ENCODE data around the gene IFT27.

The IFT27 gene, protein sequence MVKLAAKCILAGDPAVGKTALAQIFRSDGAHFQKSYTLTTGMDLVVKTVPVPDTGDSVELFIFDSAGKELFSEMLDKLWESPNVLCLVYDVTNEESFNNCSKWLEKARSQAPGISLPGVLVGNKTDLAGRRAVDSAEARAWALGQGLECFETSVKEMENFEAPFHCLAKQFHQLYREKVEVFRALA

GRCh38 chr22:36775964-36776669 is at the start of gene IFT27:
Gene IFT27 (minus strand): TSS chr22:36776119. CDS start chr22:36775707, 412 bp downstream.
- FAIRE-seq: peak; percentile 100

DNA sequence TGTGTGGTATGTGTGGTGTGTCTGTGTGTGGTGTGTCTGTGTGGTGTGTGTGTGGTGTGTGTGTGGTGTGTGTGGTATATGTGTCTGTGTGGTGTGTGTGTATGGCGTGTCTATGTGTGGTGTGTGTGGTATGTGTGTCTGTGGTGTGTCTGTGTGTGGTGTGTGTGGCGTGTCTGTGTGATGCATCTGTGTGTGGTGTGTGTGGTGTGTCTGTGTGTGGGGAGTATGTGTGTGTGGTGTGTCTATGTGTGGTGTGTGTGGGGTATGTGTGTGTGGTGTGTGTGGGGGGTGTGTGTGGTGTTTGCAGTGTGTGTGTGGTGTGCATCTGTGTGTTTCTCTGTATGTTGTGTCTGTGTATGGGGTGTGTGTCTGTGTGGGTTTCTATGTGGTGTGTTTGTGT is 48.7 kb upstream of the IFT27 start:
- no peak for FAIRE-seq

DNA sequence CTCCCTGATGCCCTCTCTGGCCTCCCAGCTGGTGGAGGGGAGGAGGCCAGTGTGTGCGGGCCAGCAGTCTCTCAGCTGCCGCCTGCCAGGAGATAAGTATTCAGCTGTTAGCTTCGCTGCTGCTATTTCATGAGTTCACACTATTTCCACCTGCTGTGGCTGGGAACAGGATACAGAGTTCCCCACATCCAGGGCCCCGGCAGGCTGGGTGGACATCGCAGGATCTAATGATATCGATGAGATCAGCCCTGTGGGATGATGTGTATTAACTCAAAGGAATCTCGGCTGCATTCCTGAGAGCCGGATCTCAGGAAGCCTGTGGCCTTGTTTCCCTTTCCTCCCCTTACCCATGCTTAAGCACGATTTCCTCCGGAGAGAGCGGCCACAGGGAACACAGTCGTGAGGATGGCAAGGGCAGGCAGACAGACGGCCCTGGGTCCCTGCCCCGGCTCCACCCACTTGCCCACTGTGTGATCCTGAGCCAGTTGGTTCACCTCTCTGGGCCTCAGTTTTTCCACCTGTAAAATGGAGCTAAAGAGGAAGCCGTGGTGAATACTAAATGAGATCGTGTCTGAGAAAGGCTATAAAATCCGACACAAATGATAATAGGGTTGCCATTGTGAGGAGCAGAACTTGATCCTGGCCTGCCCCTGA is 47.4 kb upstream of the IFT27 start:
- no peak for FAIRE-seq

GRCh38 chr22:36822581-36822980 is 46.7 kb upstream of the IFT27 start:
- no peak for FAIRE-seq

GRCh38 chr22:36819112-36819511 is 43.2 kb upstream of the IFT27 start:
- FAIRE-seq: no peak

DNA sequence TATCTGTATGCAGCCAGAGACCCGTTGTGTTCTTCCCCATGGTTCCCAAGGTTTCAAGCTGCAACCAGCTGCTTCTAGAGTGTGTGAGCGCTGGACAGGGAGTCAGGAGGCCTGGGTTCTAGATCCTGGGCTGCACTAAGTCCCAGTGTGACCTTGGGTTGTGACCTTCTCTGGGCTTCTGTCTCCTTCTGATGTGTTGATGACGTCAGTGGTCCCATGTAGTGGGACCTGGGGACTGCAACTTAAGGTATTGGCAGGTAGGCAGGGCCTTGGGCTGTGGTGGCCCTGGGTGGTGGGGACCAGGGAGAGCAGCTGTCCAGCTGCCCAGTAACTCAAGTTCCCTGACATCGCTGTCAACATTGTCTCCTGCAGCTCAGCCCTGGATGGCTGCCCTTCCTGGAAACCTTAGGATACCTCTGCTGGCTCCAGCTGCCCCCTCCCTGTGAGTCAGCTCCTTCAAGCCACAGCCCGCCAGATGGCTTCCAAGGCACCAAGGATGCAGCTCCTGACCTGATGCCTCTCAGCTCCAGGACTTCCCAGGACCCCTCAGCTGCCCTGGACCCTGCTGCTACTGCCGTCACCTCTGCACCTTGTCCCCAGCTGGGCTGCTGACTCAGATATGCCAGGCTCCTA is 42.2 kb upstream of the IFT27 start:
- no peak for FAIRE-seq

DNA sequence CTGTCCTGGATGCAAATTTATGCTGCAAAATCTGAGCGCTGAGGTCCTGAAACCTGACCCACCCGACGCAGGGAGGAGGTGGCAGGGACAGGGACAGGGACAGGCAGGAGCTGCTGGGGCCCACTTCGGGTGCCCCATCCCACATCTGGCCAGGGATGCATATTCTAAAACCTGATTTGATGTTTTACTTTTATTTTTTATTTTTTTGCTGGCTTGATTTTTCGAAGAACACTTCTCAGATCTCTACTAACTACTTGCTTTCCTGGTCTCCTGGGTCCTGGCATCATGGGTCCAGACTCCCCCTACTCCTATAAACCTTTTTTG is 41.6 kb upstream of the IFT27 start:
- no peak for FAIRE-seq

- FAIRE-seq: no peak
Observed at GRCh38 chr22:36816636-36817524, 41.0 kb upstream of the IFT27 start, which contains the start of gene PVALB. Gene PVALB (minus strand): TSS chr22:36817035. CDS start chr22:36817005, 30 bp downstream.

- no peak for FAIRE-seq
Observed at GRCh38 chr22:36816339-36816635, 40.4 kb upstream of the IFT27 start.

- no peak for FAIRE-seq
Observed at GRCh38 chr22:36815558-36816338, 39.8 kb upstream of the IFT27 start.

DNA sequence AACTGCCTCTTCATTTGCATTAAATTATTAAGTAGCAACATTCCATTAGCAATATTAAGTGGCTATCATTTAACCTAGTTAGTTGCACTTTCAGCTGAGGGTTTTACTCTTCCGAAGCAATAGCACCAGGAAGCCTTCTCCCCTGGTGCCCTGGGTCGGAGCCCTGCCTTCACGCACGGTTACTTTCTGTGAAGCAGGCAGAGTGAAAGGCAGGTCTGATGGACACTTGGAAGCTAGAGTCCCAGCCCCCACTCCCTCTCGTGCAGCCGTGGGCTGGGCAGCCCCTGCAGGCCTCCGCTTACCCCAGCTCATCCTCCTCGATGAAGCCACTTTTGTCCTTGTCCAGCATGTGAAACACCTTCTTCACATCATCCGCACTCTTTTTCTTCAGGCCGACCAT is 38.9 kb upstream of the IFT27 start:
- no peak for FAIRE-seq

- FAIRE-seq: no peak
Observed at GRCh38 chr22:36811094-36811800, 35.3 kb upstream of the IFT27 start.

GRCh38 chr22:36809351-36809750 is 33.4 kb upstream of the IFT27 start:
- FAIRE-seq: no peak

GRCh38 chr22:36808721-36809344 is 32.9 kb upstream of the IFT27 start:
- no peak for FAIRE-seq

DNA sequence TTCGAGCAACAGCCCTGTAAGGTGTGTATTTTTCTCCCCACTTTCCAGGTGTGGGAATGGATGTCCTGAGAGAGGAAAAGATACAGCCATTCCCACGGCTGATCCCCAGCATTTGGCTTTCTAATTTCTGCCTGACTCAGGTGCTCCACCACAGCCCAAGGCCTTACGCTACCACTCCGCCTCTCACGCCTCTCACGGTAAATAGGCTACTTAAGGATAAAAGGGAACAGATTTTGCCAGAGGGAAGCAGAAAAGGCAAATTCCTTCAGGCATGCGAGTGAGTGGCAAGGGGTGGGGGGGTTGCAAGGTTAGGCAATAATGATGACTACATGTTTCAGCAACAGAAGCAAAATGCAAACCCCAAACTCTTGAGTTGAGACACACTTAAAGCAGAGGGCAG is 31.7 kb upstream of the IFT27 start:
- no peak for FAIRE-seq

DNA sequence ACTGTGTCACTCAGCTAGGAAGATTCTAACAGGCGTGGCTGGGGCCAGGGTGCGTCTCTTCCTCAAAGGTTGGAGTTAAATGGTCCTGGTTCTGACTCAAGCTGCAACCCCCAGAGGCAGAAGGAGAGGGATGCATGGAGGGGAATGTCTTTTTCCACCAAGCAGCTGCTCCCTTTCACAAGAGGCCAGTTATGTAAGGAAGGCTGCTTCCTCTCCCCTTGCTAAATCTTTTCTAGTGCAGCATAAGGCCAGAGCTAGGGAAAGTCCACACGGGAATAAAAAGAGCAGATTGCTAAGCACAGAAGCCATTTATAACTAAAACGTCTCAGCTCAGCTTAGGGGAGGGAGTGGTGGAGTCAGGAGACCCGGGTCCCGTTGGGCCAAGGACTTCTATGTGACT is 30.9 kb upstream of the IFT27 start:
- FAIRE-seq: no peak

DNA sequence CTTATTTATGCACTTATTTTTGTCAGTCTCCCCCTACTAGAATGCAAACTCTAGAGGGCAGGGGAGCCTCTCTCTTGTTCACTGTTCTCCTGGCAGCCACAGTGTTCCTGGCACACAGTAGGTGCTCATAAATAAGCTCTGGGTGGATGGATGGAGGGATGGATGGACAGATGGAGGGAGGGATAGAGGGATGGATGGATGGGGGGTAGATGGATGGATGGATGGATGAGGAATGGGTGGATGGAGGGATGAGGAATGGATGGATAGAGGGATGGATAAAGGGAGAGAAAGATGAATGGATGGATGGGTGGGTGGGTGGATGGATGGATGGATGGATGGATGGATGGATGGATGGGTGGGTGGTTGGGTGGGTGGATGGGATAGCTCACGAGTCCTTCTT is 27.4 kb upstream of the IFT27 start:
- no peak for FAIRE-seq

DNA sequence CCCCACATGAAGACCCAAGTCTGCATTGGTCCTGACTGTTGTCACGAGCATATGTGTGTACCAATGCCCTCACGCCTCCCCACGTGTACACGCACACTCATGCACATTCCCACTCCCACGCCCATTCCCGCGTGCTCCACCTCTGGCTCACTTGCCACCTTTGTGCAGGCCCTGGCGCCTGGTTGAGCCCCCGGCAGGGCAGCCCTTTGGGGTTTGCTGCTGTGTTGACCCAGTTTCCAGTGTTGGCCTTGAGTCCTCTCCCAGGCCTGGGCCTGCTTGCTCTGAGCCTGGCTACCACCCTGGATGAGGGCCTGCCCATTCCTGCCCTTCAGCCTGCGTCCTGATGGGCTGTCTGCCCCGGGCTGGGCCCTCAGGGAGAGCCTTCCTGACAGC is 22.8 kb upstream of the IFT27 start:
- FAIRE-seq: no peak

DNA sequence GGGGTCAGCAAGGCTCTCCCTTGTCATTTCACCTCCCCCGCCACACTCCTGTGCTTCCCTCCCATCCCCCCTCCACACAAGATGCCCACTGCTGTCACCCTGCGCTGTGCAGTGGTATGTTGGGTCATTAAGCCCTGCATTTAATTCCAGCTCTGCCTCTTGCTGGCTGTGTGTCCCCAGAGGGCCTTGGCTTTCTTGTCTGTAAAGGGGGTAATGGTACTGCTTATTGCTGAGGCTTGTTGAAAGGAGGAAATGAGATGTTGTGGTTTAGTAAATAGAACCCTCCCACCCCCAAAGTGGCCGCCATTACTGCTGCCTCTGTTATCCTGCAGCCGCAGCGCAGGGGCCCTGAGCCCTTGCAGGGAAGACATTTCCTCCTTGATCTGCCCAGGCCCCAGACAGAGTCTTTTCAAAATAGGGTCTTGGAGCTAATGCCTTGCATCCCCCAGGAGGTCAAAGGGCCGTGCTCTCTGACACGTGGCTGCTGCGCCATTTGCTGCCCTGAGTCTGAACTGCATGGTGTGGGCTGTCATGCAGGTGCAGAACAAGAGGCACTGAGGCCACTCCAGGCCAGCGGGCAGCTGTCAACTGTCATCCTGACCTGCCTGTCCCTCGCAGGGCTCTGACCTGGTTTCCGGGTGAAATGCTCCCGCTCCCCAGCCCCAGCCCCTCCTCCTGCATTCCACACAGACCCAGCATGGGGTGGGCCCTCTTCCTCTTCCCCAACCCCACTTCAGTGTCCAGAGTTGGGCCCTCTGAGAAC is 22.2 kb upstream of the IFT27 start:
- no peak for FAIRE-seq

DNA sequence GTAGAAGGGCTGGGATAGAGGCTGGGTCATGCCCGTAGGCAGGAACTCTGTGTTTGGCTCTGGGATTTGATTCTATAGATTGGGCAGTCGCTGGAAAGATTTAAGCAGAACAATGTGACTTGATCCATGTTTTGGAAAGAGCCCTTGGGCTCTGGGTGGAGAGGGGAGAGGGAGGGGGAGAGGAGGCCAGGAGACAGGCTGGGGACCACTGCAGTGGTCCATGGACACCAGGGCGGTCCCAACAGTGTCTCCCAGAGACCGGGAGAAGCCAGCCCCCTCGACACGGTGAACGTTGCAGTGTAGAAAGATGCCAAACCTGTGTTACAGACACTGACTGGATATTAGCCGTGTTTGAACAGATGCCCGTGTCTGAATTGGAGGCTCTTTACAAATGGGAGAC is 21.5 kb upstream of the IFT27 start:
- FAIRE-seq: no peak

All from islet of Langerhans (tissue), 1 donor.